Measurements from ENCODE around the gene LIX1L. TPM values are rescaled to one million over a fixed set of nuclear protein-coding genes. Genes with fewer than 3 reads are reported as not detected.

LIX1L gene
- total and polyA plus RNA-seq, 2 of the 13 experiments (the other 11 are each of a cell fraction or from before 2014, with no cell fraction given), result 8.1 to 24.9 TPM

- TF ChIP-seq ZNF550 (CRISPR knock-in tag; IDR thresholded peaks at IDR 0.05; ENCODE audit: borderline replicate concordance) (no peak), TFDP1 (CRISPR knock-in tag; IDR thresholded peaks at IDR 0.05; ENCODE audit: borderline replicate concordance) (peak; percentile 58; the same call in 1 of the 2 replicates), JDP2 (CRISPR knock-in tag; IDR thresholded peaks at IDR 0.05; ENCODE audit: borderline replicate concordance) (no peak), SMAD1 (CRISPR knock-in tag; IDR thresholded peaks at IDR 0.05; ENCODE audit: borderline replicate concordance, low read depth) (no peak), FOSL1 (CRISPR knock-in tag; IDR thresholded peaks at IDR 0.05; ENCODE audit: borderline replicate concordance) (no peak), TGIF2 (CRISPR knock-in tag; IDR thresholded peaks at IDR 0.05) (0 out of 2 replicates have a peak, but pooled peaks have one; percentile 17), HOXA9 (CRISPR knock-in tag; IDR thresholded peaks at IDR 0.05; ENCODE audit: borderline replicate concordance) (no peak), ZNF569 (CRISPR knock-in tag; IDR thresholded peaks at IDR 0.05; ENCODE audit: borderline replicate concordance) (0 out of 2 replicates have a peak, but pooled peaks have one; percentile 38), ZNF30 (CRISPR knock-in tag; IDR thresholded peaks at IDR 0.05) (no peak), ZNF10 (CRISPR knock-in tag; IDR thresholded peaks at IDR 0.05; ENCODE audit: borderline replicate concordance, low read depth) (no peak), NONO (IDR thresholded peaks at IDR 0.05) (no peak), NONO (CRISPR knock-in tag; conservative IDR thresholded peaks at IDR 0.05) (no peak), MYC (CRISPR knock-in tag; IDR thresholded peaks at IDR 0.05; ENCODE audit: borderline replicate concordance) (peak; percentile 52; the same call in 1 of the 2 replicates), KDM4B (CRISPR knock-in tag; IDR thresholded peaks at IDR 0.05) (no peak), ZC3H13 (CRISPR knock-in tag; IDR thresholded peaks at IDR 0.05) (no peak), ZNF432 (CRISPR knock-in tag; IDR thresholded peaks at IDR 0.05; ENCODE audit: borderline replicate concordance) (no peak), CEBPG (CRISPR knock-in tag; IDR thresholded peaks at IDR 0.05) (no peak), KLF12 (CRISPR knock-in tag; IDR thresholded peaks at IDR 0.05; ENCODE audit: borderline replicate concordance) (peak; percentile 41; the same call in 1 of the 2 replicates), ZNF510 (CRISPR knock-in tag; IDR thresholded peaks at IDR 0.05; ENCODE audit: low read depth) (no peak), REXO4 (CRISPR knock-in tag; IDR thresholded peaks at IDR 0.05; ENCODE audit: borderline replicate concordance) (no peak), ZNF784 (CRISPR knock-in tag; IDR thresholded peaks at IDR 0.05; ENCODE audit: borderline replicate concordance) (no peak), ZBED4 (CRISPR knock-in tag; IDR thresholded peaks at IDR 0.05; ENCODE audit: borderline replicate concordance) (no peak), HOXA3 (CRISPR knock-in tag; IDR thresholded peaks at IDR 0.05) (peak; percentile 64), EED (CRISPR knock-in tag; IDR thresholded peaks at IDR 0.05) (no peak), ZFP1 (CRISPR knock-in tag; IDR thresholded peaks at IDR 0.05) (no peak), GLI4 (CRISPR knock-in tag; IDR thresholded peaks at IDR 0.05; ENCODE audit: borderline replicate concordance) (no peak)
Observed at GRCh38 chr1:145960468-145961108, 2.8 kb upstream of the LIX1L start (continued).

Data from HepG2 (cell line).